Endodermal cell (in vitro differentiated cells): ENCODE measurements around the gene ARHGAP31. TPM values are rescaled to one million over a fixed set of nuclear protein-coding genes. Genes with fewer than 3 reads are reported as not detected.

ENCODE experiments used
- DNase-seq: peaks from one replicate; pipeline ENCODE4 v3.0.0-alpha.2; 2017
- H3K27ac ChIP-seq: 2 replicates; pipeline ENCODE4 v1.5.1; 2013; ENCODE audit warnings: mild to moderate bottlenecking, low read depth, low read length, moderate library complexity
- H3K27me3 ChIP-seq: 2 replicates; pipeline ENCODE4 v1.6.1; 2013; ENCODE audit warnings: mild to moderate bottlenecking, low read length, moderate library complexity; ENCODE audit not compliant: insufficient read depth, control insufficient read depth, poor library complexity, severe bottlenecking
- H3K36me3 ChIP-seq: 2 replicates; pipeline ENCODE4 v1.7.0; 2013; ENCODE audit warnings: mild to moderate bottlenecking, low read length, moderate library complexity; ENCODE audit not compliant: control insufficient read depth, insufficient read depth
- H3K4me1 ChIP-seq: one replicate; pipeline ENCODE4 v1.7.0; 2013; ENCODE audit warnings: low read length; ENCODE audit not compliant: control insufficient read depth, insufficient read depth
- H3K4me3 ChIP-seq: 2 replicates; pipeline ENCODE4 v1.5.1; 2013; ENCODE audit warnings: mild to moderate bottlenecking, low read length, moderate library complexity
- H3K9ac ChIP-seq: 2 replicates; pipeline ENCODE4 v1.6.1; 2013; ENCODE audit warnings: mild to moderate bottlenecking, low read length, moderate library complexity; ENCODE audit not compliant: poor library complexity, severe bottlenecking; ENCODE audit errors: extremely low read depth
- H3K9me3 ChIP-seq: 2 replicates; pipeline ENCODE4 v1.6.1; 2013; ENCODE audit warnings: mild to moderate bottlenecking, low read length, moderate library complexity; ENCODE audit not compliant: control insufficient read depth
- H3K27ac Mint-ChIP-seq: 2 replicates; pipeline ENCODE4 v1.8.0; 2020; ENCODE audit warnings: mixed read lengths
- H3K27me3 Mint-ChIP-seq: 2 replicates; pipeline ENCODE4 v1.8.0; 2021; ENCODE audit warnings: mild to moderate bottlenecking, mixed read lengths; ENCODE audit not compliant: insufficient read depth
- H3K36me3 Mint-ChIP-seq: 2 replicates; pipeline ENCODE4 v1.8.0; 2020; ENCODE audit warnings: low read depth, mixed read lengths
- H3K4me1 Mint-ChIP-seq: 2 replicates; pipeline ENCODE4 v1.8.0; 2020; ENCODE audit warnings: mixed read lengths
- H3K4me3 Mint-ChIP-seq: 2 replicates; pipeline ENCODE4 v1.8.0; 2020; ENCODE audit warnings: mild to moderate bottlenecking, moderate library complexity, mixed read lengths
- H3K9me3 Mint-ChIP-seq: 2 replicates; pipeline ENCODE4 v1.8.0; 2020; ENCODE audit warnings: mild to moderate bottlenecking, mixed read lengths
- WGBS, 2 experiments: methylation state at CpG; one replicate each; pipeline versions ENCODE4 v1.1.5 to v1.1.7; 2013; ENCODE audit warnings: missing lambda C conversion rate in 2 of 2, mixed read lengths in 1 of 2; ENCODE audit not compliant: insufficient coverage in 1 of 2, insufficient read length in 1 of 2; 5-methylcytosine and 5-hydroxymethylcytosine counted together
- total RNA-seq, 2 donors: library from RNA; stranded (reverse); fragmentation: NEBNext Ultra II Directional in 1 of 2; extraction: Animal tissue kit (Norgen Biotek cat#: 25700) in 1 of 2; gene quantifications; 2 replicates in 1 of 2; 3 replicates in 1 of 2; pipeline ENCODE4 v1.2.1, GENCODE V29; 2021
- TF ChIP-seq, protein P1 (sequence below): fragments of 200-600 bp; sonication (generic); conservative IDR thresholded peaks from 2 replicates; pipeline ENCODE4 v1.5.0; 2021; ENCODE audit warnings: antibody characterized with exemption, mild to moderate bottlenecking

Gene ARHGAP31
- total RNA-seq, 2 donors from 2014 or later, result 2.2 to 2.3 TPM

DNA sequence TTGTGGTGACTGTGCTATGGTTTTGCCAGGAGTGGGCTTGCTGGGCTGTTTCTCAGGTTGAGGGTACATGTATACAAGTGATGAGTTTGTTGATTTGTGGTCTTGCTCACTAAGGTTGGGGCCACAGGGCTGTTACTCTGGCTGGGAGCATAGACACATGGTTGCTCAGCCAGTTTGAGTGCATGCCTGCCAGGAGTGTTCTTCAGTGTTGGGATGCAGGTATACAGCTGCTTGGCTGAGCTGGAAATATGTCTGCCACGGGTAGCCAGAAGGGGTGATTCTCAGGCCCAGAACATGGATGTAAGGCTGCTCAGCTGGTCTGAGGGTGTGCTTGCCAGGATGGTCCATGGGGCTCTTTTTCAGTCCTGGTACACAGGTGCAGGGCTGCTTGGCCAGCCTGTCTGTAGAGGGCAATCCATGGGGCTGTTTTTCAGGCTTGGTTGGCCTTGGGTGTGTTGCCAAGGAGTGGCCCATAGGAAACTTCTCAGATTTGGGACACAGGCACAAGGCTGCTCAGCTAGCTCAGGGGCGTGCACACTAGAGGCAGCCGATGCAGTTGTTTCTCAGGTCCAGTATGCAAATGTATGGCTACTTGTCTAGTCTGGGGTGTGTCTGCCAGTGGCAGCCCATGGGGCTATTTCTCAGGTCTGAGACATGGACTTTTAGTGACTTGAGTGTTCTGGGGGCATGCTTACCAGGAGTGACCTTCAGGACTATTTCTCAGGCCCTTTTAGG, 5.3 kb upstream of the ARHGAP31 start:
- H3K9me3 Mint-ChIP-seq, result peaks cover 7% of the 10 kb centered on the region

DNA sequence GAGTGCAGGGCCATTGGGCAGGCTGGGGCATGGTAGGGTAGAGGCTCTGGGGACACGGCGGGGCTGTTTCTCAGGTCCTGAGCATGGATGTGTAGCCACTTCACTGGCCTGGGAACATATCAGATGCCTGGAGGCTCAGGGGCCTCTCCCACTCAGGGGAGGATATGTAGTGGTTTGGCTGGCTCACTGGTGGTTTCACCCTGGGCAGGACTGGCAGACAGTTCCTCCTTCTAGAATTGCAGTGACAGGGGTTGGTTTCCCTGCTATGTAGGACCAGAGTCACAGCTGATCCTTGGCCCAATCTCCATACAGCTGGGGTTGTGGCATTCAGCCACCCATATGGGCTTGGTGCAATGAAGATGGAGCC, 4.8 kb upstream of the ARHGAP31 start:
- TF ChIP-seq, protein P1, sequence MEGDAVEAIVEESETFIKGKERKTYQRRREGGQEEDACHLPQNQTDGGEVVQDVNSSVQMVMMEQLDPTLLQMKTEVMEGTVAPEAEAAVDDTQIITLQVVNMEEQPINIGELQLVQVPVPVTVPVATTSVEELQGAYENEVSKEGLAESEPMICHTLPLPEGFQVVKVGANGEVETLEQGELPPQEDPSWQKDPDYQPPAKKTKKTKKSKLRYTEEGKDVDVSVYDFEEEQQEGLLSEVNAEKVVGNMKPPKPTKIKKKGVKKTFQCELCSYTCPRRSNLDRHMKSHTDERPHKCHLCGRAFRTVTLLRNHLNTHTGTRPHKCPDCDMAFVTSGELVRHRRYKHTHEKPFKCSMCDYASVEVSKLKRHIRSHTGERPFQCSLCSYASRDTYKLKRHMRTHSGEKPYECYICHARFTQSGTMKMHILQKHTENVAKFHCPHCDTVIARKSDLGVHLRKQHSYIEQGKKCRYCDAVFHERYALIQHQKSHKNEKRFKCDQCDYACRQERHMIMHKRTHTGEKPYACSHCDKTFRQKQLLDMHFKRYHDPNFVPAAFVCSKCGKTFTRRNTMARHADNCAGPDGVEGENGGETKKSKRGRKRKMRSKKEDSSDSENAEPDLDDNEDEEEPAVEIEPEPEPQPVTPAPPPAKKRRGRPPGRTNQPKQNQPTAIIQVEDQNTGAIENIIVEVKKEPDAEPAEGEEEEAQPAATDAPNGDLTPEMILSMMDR, result no peak
- no peak overlapping the region for H3K4me3 Mint-ChIP-seq
- no peaks in the 10 kb centered on the region for H3K36me3 ChIP-seq
- H3K4me1 ChIP-seq, result peaks cover 5% of the 10 kb centered on the region
- H3K9ac ChIP-seq, result no peak overlapping the region
- no peak for DNase-seq
- H3K9me3 Mint-ChIP-seq, result peaks cover 4% of the 10 kb centered on the region
- peaks cover 23% of the 10 kb centered on the region for H3K27me3 Mint-ChIP-seq
- H3K4me3 ChIP-seq, result no peak overlapping the region
- no peak overlapping the region for H3K27ac Mint-ChIP-seq
- no peak overlapping the region for H3K27ac ChIP-seq
- peaks cover 13% of the 10 kb centered on the region for H3K4me1 Mint-ChIP-seq
- no peaks in the 10 kb centered on the region for H3K36me3 Mint-ChIP-seq
- 100% methylated on average over 2 of the region's 2 CpGs; no CpG with 5 or more reads in 1 of the 2 experiments for WGBS, 2 experiments
- H3K27me3 ChIP-seq, result peaks cover 17% of the 10 kb centered on the region
- H3K9me3 ChIP-seq, result peaks cover 13% of the 10 kb centered on the region

More for the DNA sequence above, 5.3 kb upstream of the ARHGAP31 start:
- peaks cover 17% of the 10 kb centered on the region for H3K27me3 ChIP-seq
- no peak overlapping the region for H3K27ac ChIP-seq
- H3K9me3 ChIP-seq, result peaks cover 13% of the 10 kb centered on the region
- H3K4me3 ChIP-seq, result no peak overlapping the region
- H3K4me1 Mint-ChIP-seq, result peaks cover 13% of the 10 kb centered on the region
- H3K4me3 Mint-ChIP-seq, result no peak overlapping the region
- no peaks in the 10 kb centered on the region for H3K36me3 Mint-ChIP-seq
- no peak overlapping the region for H3K27ac Mint-ChIP-seq
- TF ChIP-seq, protein P1, result no peak
- WGBS, 2 experiments, result 80 to 96% methylated on average over 1 to 3 of the region's 3 CpGs
- H3K9ac ChIP-seq, result no peak overlapping the region
- DNase-seq, result no peak
- H3K36me3 ChIP-seq, result no peaks in the 10 kb centered on the region
- peaks cover 5% of the 10 kb centered on the region for H3K4me1 ChIP-seq
- peaks cover 23% of the 10 kb centered on the region for H3K27me3 Mint-ChIP-seq

DNA sequence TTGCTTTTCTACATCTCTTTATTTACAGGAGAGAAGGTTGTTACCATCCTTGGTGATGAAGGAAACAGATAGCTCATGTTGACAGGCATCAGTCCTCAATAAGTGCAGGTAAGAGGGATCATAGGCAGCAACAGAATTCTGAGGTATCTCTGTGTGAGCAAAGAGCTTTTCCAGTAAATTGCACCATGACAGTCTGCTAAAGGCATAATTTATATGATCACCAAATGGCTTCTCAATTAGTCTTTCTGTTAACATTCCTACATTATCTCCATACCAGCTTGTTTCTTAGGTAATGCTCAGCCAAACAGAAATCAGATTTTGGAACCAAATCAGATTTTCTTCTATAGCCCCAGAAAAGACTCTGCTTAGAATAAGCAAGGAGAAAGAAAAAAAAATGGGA, 3.6 kb upstream of the ARHGAP31 start:
- Histone ChIP-seq H3K9ac (no peak overlapping the region), H3K9me3 (peaks cover 13% of the 10 kb centered on the region), H3K27me3 (peaks cover 23% of the 10 kb centered on the region), H3K4me3 (peak overlapping the region; percentile 5), H3K4me1 (peaks cover 5% of the 10 kb centered on the region), H3K27ac (no peak overlapping the region), H3K36me3 (no peaks in the 10 kb centered on the region)
- Mint-ChIP-seq H3K27ac (no peak overlapping the region), H3K4me3 (no peak overlapping the region), H3K27me3 (peaks cover 28% of the 10 kb centered on the region), H3K4me1 (peaks cover 15% of the 10 kb centered on the region), H3K36me3 (no peaks in the 10 kb centered on the region), H3K9me3 (peaks cover 4% of the 10 kb centered on the region)
- DNase-seq, result no peak
- TF ChIP-seq, protein P1, result no peak
